Measurements from ENCODE around the gene MOV10L1.
"Not testable (repeated sequence)": the region's sequence is repeated elsewhere in the genome, so short reads cannot be mapped to it uniquely, and the experiment has no call there.

MOV10L1 gene

DNA sequence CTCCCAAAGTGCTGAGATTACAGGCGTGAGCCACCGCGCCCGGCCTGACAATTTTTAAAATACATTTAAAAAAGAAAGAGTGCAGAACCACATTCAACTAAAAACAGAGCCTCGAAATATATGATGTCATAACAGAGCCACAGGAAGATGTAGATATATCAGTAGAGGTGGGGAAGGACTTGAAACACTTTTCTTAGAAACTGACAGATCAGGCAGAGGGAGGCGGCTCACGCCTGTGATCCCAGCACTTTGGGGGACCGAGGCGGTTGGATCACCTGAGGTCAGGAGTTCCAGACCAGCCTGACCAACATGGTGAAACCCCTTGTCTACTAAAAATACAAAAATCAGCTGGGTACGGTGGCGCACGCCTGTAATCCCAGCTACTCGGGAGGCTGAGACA lies 11.6 kb upstream of the MOV10L1 start:
- DNase-seq (ENCODE audit: low read depth in 2 of 2) = no peak

DNA sequence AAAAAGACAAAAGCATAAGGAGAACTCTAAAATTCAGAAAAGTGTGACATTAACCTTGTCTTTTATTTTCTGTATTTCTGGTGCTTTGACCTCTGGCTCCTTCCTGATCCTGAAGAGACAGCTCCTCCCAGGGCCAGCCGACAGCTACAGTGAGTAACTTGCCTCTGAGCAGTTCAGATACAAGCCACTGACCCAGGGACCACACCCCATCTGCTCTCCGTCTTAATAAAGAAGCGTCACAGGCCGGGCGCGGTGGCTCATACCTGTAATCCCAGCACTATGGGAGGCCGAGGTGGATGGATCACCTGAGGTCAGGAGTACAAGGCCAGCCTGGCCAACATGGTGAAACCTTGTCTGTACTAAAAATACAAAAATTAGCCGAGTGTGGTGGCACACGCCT lies 11.0 kb upstream of the MOV10L1 start:
- no peak for DNase-seq (ENCODE audit: low read depth in 2 of 2)

DNA sequence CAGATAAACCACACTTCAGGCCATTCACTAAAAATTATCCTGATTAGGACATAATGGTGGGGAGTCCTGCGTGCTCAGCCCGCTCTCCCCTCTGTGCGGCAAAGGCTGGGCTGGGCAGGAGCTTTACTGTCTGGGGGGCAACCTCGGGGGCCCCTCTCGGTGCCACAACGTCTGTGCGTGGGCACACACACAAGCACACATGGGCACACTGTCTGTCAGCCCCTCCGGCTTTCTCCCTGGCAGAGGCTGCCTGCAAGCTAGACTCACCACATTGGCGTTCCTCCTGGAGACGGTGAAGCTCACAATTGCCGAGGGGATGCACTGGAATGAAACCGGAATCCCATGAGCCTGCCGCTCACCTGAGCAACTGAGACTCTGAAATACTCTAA lies 9.7 kb upstream of the MOV10L1 start:
- no peak for DNase-seq (ENCODE audit: low read depth in 2 of 2)

DNA sequence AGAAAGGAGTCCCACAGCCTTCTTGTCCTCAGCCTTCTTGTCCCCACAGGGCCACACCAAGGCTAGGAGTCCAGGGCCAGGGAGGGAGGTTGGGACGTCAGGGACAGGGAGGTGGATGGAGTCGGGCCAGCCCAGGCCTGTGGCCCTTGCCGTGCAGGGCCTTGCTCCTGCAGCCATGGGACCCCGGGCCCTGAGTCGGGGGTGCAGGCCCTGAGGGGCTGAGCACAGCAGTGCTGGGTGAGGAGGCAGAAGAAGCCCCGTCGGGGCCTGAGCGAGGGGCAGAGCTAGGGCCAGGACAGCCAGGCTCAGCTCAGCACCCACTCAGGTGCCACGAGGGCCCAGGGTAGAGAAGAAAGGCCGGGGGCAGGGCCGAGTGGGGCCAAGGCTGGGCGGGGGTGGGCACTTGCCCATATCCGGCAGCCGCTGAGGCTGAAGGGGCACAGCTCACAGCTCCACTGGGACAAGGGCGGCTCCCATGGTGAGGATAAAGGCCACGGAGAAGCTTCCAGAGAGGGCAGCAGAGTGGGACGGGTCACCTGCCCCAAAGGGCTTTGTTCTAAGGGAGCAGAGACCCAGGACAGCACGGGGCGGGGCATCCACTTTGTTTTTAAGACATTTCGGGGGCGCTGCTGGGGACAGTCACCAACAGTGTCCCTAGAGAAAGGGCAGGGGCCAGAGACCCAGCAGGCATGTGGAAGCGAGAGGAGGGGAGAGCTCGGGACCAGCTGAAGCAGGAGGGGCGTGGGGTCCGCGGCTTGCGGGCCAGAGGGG lies 8.2 kb upstream of the MOV10L1 start:
- no peak for DNase-seq (ENCODE audit: low read depth in 2 of 2)

DNA sequence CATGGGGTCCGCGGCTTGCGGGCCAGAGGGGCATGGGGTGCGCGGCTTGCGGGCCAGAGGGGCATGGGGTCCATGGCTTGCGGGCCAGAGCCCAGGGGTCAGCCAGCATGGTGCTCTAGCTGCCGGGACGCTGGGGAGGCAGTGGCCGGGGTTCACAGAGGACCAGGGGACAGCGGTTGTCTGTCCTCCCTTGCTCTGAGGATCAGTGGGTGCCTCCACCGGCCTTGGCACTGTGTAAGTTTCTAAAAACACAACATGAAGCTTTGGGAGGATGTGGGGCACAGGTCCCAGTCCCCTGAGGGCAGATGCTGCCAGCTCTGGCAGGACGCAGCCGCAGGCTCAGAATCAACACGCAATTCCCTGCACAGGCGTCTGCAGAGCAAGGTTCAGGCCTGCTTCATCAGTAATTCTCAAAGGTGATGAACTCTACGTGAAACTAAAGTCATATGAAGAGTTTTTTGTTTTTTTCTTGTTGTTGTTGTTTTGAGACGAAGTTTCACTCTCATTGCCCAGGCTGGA lies 7.5 kb upstream of the MOV10L1 start:
- DNase-seq (ENCODE audit: low read depth in 2 of 2) = no peak

DNA sequence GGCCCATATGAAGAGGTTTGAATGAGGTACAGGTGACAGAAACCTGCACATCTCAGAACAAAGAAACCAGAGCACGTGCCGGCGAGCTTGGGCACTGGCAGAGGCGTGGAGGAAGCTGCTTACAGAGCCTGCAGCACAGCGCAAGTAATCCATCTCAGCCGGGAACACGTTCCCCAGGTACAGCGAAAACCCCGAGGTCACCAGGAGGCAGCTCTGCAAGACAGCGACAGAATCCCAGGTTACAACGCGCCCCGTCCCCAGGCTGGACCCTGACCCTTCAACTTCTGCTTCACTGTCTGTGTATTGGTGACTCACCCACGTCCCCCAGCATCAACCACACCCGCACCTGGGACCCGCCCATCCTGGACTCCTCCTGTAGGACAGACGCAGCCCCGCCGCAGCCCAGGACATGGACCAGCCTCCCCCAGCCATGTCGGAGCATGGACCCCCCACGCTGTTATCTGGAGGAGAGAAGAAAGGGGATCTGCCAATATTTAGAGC lies 6.8 kb upstream of the MOV10L1 start:
- no peak for DNase-seq (ENCODE audit: low read depth in 2 of 2)

DNA sequence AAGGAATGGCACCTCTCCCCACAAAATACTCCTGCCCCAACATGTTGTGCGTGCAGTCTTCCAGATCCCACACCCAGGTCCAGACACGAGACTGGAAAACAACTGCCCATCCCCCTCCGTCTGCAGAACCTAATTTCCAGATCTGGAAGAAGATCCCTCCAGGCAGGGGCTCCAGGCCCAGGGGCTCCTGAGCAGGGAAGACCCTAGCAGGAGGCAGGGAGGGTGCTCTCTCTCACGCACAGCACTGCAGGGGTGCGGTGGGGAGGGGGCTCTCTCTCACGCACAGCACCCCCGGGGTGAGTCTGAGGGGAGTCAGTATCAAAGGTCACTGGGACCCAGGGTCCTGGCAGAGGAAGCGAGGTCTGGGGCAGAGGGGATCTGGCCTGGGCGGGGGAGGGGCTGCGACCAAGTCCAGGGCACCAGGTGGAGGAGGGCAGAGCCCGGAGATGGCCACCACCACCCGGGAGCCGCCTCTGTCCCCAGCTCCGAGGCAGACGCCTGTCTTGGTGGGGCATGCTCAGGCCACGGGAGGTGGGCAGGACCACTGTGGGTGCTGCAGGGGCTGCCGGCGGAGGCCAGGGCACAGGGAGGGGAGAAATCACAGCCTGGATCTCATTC lies 6.2 kb upstream of the MOV10L1 start:
- DNase-seq (ENCODE audit: low read depth in 2 of 2) = no peak

DNA sequence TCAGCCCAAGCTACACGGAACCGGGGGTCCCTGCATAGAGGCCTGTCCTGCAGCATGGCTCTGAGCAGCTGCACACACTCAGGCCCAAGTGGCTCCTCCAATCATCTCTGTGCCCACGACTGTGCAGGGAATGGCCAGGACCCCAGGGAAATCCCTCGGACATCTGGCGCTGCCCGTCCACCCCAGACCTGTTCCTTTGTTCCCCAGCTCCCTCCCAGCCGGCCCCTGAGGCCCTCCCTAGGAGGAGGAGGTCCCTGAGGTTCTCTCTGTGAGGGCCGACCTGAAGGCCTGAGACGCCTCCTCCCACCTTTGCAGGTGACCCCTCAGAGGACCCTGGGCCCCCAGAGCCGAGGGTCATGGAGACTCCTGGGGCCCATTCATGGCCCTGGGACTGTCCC lies 5.7 kb upstream of the MOV10L1 start:
- DNase-seq (ENCODE audit: low read depth in 2 of 2) = no peak

DNA sequence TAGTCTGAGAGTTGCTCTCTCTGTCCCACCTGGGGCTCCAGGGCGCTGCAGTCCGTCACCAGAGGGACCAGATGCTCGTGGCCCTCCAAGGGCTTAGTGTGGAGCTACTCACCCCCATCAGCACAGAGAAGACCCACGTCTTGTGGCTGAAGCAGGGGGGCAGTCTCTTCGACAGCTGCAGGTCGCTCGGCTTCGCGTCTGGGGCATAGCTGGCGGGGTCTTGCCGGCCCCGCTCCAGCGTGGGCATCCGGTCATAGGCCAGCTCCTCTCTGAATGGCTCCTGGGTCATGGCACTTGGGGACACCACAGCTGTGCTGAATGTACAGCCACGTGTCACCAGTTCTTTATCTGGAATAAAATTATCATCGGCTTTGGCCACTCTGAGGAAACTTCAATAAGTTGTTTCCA lies 5.2 kb upstream of the MOV10L1 start:
- DNase-seq (ENCODE audit: low read depth in 2 of 2) = no peak

DNA sequence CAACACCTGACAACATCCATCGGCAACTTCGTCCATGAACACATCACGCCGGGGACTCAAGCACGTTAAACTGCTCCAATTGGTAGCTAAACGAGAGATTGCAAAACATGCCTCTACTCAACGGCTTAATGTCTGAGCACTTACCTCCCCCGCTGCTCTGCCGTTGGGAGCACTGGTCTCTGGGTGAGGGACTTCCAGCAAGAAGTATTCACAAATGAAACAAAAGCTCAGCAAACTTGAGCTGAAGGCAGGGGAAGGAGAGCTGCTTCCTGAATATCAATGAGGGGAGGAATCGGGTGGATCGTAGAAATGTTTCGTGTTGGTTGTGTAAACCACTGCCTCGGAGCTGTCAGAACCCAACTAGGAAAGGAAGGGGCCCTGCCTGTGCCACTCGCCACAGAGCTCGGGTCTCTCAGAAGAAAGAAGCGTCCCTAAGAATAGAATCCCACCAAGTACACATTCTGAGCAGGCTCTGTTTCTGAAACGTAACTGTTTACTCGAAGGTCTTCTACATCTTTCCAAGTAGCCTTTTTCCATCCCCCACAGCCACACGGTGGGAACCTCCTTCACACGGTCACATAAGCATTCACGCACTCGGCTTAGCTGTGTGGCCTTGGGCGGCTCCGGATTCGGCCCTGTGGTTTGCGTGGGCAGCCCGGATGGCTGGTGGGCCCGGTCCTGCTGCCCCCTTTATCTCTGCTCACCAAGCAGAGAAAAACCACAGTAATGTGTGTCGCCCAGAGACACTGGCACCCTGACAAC lies 4.4 kb upstream of the MOV10L1 start, which contains the start of gene MLC1:
MLC1 (minus strand) TSS at position 216 of the 762 bp plus-strand sequence. CDS start 524 bp downstream, outside the sequence.
- no peak for DNase-seq (ENCODE audit: low read depth in 2 of 2)

DNA sequence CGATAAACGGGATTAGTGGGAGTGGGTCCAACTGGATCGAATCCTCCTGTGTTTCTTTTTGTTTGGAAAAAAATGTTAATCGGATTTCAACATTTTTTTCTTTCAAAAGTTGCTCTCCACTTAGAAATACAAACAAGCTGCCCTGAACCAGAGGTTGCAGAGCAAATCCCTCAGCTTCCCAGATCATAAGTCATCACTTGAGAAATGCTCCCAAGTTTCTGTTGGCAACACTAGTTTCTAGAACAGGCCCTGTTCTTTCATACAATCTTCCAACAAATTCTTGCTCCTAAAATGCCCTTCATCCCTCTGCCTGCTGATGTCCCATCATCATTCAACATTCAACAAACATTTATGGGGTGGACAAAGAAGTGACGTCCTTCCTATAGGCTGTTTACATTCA lies 3.3 kb upstream of the MOV10L1 start:
- no peak for DNase-seq (ENCODE audit: low read depth in 2 of 2)

DNA sequence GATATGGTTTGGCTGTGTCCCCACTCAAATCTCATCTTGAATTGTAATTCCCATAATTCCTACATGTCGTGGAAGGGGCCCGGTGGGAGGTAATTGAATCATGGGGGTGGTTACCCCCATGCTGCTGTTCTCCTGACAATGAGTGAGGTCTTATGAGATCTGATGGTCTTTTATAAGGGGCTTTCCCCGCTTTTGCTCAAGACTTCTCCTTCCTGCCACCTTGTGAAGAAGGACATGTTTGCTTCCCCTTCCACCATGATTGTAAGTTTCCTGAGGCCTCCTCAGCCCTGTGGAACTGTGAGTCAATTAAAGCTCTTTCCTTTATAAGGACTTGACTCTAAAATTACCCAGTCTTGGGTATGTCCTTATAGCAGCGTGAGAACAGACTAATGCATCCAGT lies 2.8 kb upstream of the MOV10L1 start:
- not testable (repeated sequence) for DNase-seq (ENCODE audit: low read depth in 2 of 2)

DNA sequence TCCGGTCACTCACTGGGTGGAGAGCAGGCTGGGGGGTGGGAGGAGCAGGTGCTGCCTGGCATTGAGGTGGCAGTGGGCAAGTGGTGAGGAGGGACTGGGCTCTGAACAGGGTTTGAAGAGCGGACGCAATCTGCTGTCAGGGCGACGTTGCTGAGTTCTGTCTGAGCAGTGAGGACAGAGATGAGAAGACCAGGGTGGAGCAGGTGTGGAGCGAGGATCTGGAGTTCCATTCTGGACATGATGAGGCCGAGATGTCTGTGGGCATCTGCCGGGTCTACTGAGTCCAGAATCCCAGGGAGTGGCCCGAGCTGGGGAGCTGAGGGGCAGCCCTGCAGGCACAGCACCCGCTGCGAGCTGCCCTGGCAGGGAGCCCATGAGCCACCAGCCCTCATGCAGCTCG lies 2.2 kb upstream of the MOV10L1 start:
- no peak for DNase-seq (ENCODE audit: low read depth in 2 of 2)

DNA sequence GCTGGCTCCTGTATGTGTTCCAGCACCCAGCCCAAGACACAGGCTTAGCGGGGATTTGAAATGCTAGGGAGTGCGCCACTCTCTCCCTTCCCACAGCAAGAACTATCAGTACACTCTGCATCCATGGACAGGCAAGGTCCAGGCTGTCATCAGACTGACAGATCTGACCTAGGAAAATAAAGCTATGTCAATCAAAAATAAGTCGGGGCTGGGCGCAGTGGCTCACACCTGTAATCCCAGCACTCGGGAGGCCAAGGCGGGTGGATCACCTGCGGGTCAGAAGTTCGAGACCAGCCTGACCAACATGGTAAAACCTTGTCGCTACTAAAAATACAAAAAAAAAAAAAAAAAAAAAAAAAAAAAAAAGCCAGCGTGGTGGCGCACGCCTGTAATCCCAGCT lies 1.7 kb upstream of the MOV10L1 start:
- no peak for DNase-seq (ENCODE audit: low read depth in 2 of 2)

DNA sequence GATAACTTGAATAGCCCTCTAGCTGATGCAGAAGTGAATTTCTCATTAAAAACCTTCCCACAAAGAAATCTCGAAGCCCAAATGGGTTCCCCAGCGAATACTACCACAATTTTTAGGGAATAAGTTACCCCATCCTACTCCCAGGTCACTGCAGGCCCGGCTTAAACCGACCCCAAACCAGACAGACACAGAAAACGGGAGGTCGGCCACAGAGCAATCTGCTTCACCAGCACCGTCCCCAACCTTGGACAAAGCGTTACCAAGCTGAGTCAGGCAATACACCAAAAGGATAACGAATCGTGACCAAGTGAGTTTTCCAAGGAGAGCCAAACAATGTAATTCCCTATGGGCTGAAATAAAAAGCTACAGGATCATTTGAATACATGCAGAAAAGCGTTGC lies 575 bp upstream of the MOV10L1 start:
- DNase-seq (ENCODE audit: low read depth in 2 of 2) = no peak

DNA sequence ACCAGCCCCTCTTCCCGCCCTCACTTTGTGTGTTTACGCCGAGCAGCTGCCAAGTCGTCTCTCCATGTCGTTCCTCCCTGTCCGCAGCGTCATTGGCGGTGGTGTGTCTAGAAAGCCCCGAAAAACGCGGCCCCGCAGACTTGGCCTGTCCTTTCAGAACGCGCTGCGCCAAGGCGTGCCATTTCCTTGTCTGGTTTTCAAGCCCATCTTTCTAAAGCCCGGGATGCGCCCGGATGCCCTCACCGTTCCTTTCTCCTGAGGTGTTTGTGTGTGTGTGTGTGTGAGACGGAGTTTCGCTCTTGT lies 557 bp downstream of the MOV10L1 start:
- no peak for DNase-seq (ENCODE audit: low read depth in 2 of 2)

DNA sequence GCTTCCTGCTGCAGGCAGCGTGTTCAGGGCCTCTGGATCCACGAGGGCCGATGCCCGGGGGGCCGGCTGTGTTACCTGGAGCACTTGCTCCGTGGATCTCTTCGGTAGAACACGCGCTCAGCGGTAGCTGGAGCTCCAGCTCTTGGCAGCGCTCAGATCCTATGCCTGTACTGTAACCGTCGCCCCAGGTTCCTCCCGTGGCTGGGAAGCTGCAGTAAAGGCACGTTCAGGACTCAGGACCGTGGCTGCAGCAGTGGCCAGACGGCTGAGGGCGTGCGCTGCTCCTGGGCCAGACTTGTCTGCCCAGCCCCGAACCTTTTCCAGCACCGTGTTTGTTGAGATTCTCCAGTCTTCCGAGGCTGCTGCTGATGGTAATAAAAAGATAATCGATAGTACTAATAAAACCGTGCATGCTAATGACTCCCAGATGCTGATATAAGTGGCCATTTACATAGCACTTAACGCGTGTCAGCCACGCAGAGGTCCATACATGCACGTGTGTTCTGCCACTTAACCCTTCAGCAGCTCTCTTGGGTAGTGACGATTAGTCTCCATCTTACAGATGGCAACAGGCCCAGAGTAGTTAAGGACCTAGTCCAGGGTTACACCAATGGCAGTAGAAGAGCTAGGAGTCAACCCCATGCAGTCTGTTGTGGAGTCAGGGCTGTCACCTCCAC lies 1.4 kb downstream of the MOV10L1 start:
- DNase-seq (ENCODE audit: low read depth in 2 of 2) = no peak

DNA sequence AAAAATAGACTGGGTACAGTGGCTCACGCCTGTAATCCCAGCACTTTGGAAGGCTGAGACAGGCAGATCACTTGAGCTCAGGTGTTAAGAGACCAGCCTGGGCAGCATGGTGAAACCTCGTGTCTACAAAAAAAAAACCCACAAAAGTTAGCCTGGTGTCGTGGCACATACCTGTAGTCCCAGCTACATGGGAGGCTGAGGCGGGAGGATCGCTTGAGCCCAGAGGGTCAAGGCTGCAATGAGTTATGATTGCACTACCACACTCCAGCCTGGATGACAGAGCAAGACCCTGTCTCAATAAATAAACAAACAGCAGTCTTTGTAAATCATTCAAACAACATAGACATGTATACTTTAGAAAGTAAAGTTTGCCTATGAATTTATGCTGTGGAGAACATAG lies 2.5 kb downstream of the MOV10L1 start:
- DNase-seq (ENCODE audit: low read depth in 2 of 2) = no peak

DNA sequence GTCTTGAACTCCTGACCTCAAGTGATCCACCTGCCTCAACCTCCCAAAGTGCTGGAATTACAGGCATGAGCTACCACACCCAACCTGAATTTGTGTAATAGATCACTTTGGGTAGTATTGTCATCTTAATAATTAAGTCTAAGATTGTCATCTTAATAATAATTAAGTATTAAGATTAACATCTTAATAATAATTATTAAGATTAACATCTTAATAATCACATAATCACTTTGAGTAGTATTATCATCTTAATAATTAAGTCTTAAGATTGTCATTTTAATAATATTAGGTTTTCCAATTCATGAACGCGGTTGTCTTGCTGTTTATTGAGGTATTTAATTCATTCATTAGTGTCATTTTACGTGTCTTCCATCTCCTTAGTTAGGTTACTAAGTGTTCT lies 8.2 kb downstream of the MOV10L1 start:
- no peak for DNase-seq (ENCODE audit: low read depth in 2 of 2)

DNA sequence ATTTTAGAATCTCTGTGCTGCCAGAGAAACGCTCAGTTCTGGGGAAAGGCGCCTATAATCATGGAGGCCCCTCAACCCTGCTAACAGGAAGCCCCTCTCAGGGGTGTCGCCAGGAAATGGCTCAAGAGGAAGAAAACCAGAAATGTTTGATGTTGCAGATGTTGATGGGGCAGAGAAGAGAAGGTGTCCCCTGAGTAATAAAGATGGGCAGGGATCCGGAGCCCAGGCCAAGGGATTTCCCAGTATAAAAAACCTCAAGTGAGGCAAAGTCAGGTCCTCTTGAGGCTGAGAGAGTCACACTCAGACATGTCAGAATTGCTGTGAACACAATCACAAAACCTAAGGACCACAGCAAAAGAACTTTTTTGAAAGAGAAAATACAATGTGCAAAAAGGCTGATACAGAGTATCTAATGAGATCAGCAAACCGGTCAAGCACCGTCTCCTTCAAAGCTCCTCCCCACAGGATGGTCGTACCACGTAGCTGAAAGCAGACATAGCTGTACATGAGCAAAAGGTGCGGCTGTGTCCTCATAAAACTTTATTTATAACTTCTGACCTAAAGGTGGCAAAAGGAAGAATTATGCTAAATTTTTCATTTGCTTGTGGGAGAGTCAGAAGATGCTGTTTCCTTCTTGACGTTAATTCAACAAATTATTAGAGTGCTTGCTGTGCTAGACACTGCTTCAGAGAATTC lies 12.2 kb downstream of the MOV10L1 start:
- no peak for DNase-seq (ENCODE audit: low read depth in 2 of 2)

DNA sequence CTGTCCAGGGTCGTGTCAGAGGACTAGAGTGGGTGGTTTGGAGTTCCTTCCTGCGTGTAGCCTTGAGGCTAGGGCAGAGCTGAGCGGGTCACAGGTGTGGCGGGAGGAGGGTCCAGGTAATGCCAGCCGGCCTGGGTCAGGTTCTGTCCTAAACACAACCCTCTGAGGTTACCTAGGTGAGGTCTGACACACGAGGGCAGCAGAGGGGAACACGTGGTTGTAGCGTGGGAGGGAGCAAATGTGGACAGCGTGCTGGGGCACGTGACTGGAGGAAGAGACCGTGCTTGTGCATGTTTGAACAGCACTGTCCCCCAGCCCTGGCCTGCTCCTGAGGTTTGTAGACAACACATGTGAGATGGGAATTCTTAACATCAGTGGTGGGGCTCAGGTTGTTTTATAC lies 13.1 kb downstream of the MOV10L1 start:
- DNase-seq (ENCODE audit: low read depth in 2 of 2) = no peak

DNA sequence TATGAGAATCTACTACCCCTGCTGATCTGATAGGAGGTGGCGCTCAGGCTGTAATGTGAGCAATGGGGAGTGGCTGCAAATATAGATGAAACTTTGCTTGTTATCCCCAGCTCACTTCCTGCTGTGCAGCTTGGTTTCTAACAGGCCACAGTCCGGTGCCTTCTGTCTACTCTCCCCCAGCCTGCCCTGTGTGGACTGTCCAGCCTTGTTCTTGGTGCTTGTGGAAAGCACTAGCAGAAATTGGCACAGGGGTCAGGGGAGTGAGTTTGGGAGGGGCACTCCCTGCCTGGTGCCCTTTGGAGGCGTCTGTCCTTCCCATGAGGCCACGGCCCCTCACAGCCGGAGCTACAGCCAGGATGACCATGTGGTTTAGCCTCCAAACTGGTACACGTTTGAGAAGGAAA lies 14.3 kb downstream of the MOV10L1 start:
- no peak for DNase-seq (ENCODE audit: low read depth in 2 of 2)

Measured in stimulated activated CD4-positive, alpha-beta T cell treated with anti-CD3 and anti-CD28 coated beads, Interleukin-15, amount 100 ng/mL, for 48 hours (primary cell).